Measurements from ENCODE around the gene WNT8B.

DNA sequence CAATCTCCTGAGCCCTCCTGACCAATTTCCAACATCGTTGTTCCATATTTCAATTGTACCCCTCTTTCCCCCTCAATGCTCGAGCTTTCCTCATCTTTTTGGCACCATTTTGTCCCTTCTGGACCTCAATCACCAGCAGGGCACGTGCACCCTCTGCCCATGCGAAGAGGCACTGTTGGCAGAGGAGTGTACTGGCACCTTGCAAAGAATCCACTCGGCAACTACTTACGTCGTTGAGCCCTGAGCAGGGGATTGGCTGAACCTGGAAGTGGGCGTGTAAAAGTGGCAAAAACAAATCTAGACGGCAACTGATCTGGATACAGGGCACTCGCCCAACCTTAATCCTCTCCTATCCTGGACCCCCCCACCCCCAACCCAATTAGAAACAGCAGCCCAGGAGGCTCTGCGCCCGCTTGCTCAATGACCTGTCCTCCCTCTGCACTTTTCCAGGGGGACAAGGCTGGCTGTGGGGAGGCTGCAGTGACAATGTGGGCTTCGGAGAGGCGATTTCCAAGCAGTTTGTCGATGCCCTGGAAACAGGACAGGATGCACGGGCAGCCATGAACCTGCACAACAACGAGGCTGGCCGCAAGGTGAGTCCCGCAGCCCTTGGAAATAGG, 18.8 kb downstream of the WNT8B start:
- TF ChIP-seq, protein P1, sequence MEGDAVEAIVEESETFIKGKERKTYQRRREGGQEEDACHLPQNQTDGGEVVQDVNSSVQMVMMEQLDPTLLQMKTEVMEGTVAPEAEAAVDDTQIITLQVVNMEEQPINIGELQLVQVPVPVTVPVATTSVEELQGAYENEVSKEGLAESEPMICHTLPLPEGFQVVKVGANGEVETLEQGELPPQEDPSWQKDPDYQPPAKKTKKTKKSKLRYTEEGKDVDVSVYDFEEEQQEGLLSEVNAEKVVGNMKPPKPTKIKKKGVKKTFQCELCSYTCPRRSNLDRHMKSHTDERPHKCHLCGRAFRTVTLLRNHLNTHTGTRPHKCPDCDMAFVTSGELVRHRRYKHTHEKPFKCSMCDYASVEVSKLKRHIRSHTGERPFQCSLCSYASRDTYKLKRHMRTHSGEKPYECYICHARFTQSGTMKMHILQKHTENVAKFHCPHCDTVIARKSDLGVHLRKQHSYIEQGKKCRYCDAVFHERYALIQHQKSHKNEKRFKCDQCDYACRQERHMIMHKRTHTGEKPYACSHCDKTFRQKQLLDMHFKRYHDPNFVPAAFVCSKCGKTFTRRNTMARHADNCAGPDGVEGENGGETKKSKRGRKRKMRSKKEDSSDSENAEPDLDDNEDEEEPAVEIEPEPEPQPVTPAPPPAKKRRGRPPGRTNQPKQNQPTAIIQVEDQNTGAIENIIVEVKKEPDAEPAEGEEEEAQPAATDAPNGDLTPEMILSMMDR (IDR thresholded peaks at IDR 0.05), result no peak
- TF ChIP-seq POLR2A (IDR thresholded peaks at IDR 0.05), result no peak

Data from testis (tissue), 2 donors.